HL-60 (cell line): ENCODE measurements around the gene FASN.

Experiments used
- DNase-seq, 2 experiments: peaks; one replicate each; pipeline ENCODE4 v3.0.0-alpha.2; 2010 to 2020; ENCODE audit warnings: low read depth in 1 of 2, low spot score in 1 of 2
- H3K27ac ChIP-seq: fragments of 250-450 bp; sonication (Bioruptor Pico); replicated peaks from 2 replicates; pipeline ENCODE4 v1.5.1; 2020; ENCODE audit warnings: mild to moderate bottlenecking, moderate library complexity
- H3K27me3 ChIP-seq: fragments of 250-450 bp; sonication (Bioruptor Pico); 2 replicates; pipeline ENCODE4 v1.5.1; 2021; ENCODE audit warnings: mild to moderate bottlenecking, moderate library complexity; ENCODE audit not compliant: insufficient read depth, poor library complexity, severe bottlenecking
- H3K4me3 ChIP-seq: replicated peaks from 2 replicates; pipeline ENCODE4 v1.5.1; 2011; ENCODE audit warnings: mild to moderate bottlenecking, control low read depth, low read length; ENCODE audit not compliant: insufficient read depth
- GABPA ChIP-seq: IDR thresholded peaks from 2 replicates; pipeline ENCODE4 v1.6.1; 2012; ENCODE audit warnings: low read depth
- POLR2AphosphoS5 ChIP-seq: IDR thresholded peaks from 2 replicates; pipeline ENCODE4 v1.6.1; 2012; ENCODE audit warnings: low read depth
- SPI1 ChIP-seq: IDR thresholded peaks from 2 replicates; pipeline ENCODE4 v1.6.1; 2012; ENCODE audit warnings: low read depth, mild to moderate bottlenecking, borderline replicate concordance
- TF ChIP-seq, protein P1 (sequence below): IDR thresholded peaks from one replicate; pipeline ENCODE4 v1.5.1; 2011; ENCODE audit warnings: low read length, control low read depth, inconsistent platforms; ENCODE audit not compliant: insufficient read depth
- TF ChIP-seq, protein P2 (sequence below): IDR thresholded peaks from 2 replicates; pipeline ENCODE4 v1.6.1; 2012; ENCODE audit warnings: low read depth; ENCODE audit not compliant: insufficient replicate concordance

FASN gene

GRCh38 chr17:82086941-82087906 lies 10.8 kb downstream of the FASN start:
- no peaks in the 10 kb centered on the region for H3K27me3 ChIP-seq
- H3K4me3 ChIP-seq, result no peak overlapping the region
- no peak overlapping the region for H3K27ac ChIP-seq
- TF ChIP-seq GABPA (no peak), SPI1 (no peak), POLR2AphosphoS5 (no peak; the same call in none of the 2 replicates)
- TF ChIP-seq, protein P1, sequence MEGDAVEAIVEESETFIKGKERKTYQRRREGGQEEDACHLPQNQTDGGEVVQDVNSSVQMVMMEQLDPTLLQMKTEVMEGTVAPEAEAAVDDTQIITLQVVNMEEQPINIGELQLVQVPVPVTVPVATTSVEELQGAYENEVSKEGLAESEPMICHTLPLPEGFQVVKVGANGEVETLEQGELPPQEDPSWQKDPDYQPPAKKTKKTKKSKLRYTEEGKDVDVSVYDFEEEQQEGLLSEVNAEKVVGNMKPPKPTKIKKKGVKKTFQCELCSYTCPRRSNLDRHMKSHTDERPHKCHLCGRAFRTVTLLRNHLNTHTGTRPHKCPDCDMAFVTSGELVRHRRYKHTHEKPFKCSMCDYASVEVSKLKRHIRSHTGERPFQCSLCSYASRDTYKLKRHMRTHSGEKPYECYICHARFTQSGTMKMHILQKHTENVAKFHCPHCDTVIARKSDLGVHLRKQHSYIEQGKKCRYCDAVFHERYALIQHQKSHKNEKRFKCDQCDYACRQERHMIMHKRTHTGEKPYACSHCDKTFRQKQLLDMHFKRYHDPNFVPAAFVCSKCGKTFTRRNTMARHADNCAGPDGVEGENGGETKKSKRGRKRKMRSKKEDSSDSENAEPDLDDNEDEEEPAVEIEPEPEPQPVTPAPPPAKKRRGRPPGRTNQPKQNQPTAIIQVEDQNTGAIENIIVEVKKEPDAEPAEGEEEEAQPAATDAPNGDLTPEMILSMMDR, result no peak
- TF ChIP-seq, protein P2, sequence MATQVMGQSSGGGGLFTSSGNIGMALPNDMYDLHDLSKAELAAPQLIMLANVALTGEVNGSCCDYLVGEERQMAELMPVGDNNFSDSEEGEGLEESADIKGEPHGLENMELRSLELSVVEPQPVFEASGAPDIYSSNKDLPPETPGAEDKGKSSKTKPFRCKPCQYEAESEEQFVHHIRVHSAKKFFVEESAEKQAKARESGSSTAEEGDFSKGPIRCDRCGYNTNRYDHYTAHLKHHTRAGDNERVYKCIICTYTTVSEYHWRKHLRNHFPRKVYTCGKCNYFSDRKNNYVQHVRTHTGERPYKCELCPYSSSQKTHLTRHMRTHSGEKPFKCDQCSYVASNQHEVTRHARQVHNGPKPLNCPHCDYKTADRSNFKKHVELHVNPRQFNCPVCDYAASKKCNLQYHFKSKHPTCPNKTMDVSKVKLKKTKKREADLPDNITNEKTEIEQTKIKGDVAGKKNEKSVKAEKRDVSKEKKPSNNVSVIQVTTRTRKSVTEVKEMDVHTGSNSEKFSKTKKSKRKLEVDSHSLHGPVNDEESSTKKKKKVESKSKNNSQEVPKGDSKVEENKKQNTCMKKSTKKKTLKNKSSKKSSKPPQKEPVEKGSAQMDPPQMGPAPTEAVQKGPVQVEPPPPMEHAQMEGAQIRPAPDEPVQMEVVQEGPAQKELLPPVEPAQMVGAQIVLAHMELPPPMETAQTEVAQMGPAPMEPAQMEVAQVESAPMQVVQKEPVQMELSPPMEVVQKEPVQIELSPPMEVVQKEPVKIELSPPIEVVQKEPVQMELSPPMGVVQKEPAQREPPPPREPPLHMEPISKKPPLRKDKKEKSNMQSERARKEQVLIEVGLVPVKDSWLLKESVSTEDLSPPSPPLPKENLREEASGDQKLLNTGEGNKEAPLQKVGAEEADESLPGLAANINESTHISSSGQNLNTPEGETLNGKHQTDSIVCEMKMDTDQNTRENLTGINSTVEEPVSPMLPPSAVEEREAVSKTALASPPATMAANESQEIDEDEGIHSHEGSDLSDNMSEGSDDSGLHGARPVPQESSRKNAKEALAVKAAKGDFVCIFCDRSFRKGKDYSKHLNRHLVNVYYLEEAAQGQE, result no peak
- peak in 1 of 2 experiments; percentile 34 for DNase-seq

- TF ChIP-seq, protein P2, result no peak
- TF ChIP-seq, protein P1, result no peak
- TF ChIP-seq POLR2AphosphoS5 (peak; percentile 40; the same call in 1 of the 2 replicates), SPI1 (no peak), GABPA (no peak)
- no peak overlapping the region for H3K4me3 ChIP-seq
- H3K27me3 ChIP-seq, result no peaks in the 10 kb centered on the region
- H3K27ac ChIP-seq, result no peak overlapping the region
- no peak for DNase-seq
Observed at GRCh38 chr17:82085931-82086764, 11.9 kb downstream of the FASN start.

GRCh38 chr17:82085031-82085861 lies 12.8 kb downstream of the FASN start:
- TF ChIP-seq, protein P2, result no peak
- TF ChIP-seq, protein P1, result no peak
- TF ChIP-seq SPI1 (no peak), GABPA (no peak), POLR2AphosphoS5 (no peak)
- no peak overlapping the region for H3K27ac ChIP-seq
- H3K4me3 ChIP-seq, result no peak overlapping the region
- H3K27me3 ChIP-seq, result no peaks in the 10 kb centered on the region
- no peak for DNase-seq
